ENCODE measurements around the gene RNF213.
A peak's percentile ranks its signal among the peaks of the same experiment; 100 is the strongest.

Gene RNF213

DNA sequence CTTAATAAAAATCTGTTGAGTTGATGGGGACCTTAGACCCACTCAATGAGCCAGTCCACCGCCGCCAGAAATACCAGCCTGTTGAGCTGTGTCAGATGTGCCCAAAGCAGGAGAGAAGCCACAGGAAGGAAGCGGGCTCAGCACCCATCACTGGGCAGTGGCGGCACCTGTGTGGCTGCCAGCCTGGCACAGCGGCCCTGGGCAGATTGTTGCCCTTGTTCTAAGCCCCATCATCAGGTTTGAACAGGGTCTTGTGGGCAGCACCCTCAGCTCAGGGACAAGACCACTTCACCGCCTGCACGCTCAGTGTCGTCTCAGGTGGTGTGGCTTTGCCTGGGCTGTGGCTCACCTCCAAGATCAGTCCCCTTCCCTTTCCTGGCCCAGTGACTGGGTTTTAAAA lies 163.6 kb downstream of the RNF213 start:
- ATAC-seq (replicated peaks) (peak; percentile 23), DNase-seq (no peak)
- no peaks in the 10 kb centered on the region for H3K27me3 Mint-ChIP-seq
- peaks cover 9 to 13% of the 10 kb centered on the region in 2 donors for H3K4me1 Mint-ChIP-seq (ENCODE audit: low read depth in 2 of 2)
- peak overlapping the region in 1 of 2 donors; percentile 31 for H3K4me3 Mint-ChIP-seq
- H3K27ac Mint-ChIP-seq = peak overlapping the region in 1 of 2 donors; percentile 86
- H3K9me3 Mint-ChIP-seq = no peaks in the 10 kb centered on the region
- peaks cover 15% of the 10 kb centered on the region for H3K36me3 Mint-ChIP-seq (ENCODE audit: insufficient read depth)

DNA sequence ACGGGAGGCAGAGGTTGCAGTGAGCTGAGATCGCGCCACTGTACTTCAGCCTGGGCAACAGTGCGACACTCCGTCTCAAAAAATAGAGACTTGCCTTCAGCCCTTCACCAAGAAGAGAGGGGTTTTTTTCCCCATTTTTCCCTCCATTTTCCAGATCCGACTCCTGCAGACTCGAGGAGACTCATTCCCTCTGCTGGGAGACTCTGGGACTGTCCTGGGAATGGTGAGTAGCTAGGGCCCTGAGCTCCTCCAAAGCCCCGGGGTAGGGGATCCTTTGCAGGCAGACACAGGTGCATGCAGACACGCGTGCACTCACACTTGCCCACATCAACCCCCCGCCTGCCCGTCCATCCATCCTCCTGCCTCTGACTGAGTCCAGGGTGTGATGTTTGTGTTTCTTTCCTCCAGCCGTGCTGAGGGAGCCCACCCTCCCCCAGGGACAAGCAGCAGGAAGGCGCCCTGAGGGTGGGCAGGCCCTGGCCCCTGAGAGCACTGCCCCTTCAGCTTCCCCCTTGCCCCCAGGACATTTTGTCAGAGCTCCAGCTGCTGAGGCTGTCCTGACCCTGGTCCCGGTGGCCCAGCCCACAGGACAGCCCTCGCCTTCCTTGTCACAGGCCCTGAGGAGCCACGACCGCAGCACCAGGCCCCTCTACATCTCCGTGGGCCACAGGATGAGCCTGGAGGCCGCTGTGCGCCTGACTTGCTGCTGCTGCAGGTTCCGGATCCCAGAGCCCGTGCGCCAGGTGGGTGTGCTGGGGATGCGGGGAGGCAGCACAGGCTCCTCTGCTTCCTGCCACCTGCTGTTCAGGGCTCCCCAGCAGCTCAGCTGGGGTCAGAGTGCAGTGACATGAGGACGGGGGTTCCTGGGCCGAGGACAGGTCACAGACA lies 164.5 kb downstream of the RNF213 start:
- Mint-ChIP-seq H3K27me3 (no peaks in the 10 kb centered on the region), H3K27ac (no peak overlapping the region), H3K4me3 (no peak overlapping the region), H3K4me1 (ENCODE audit: low read depth in 2 of 2) (peaks cover 5 to 13% of the 10 kb centered on the region in 2 donors), H3K9me3 (no peaks in the 10 kb centered on the region), H3K36me3 (ENCODE audit: insufficient read depth) (peaks cover 8% of the 10 kb centered on the region)
- DNase-seq = no peak
- no peak for ATAC-seq (replicated peaks)

DNA sequence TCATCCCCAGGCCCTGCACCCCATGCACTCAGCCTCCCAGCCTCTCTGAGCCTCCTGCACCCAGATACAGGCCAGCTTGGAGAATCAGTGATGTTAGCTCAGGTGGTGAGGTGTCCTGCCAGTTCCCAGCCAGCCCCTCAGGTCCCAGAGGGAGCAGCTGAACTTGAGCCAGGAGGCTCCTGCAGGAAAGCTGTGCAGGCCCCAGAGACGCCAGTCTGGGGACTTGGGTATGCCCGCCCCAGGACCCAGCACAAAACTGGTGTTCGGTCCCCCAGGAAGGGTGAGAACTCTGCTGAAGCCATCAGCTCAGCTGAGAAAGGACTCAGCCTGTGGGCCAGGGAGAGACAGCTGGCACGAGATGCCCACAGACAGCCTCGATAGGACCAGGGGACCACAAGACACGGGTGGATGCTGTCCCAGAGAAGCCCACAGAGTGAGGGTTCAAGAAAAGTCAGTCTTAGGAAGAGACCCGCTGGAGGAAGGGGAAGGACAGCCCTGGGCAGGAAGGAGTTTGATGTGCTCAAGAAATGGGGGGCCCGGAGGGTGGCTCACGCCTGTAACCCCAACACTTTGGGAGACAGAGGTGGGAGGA lies 165.3 kb downstream of the RNF213 start:
- peaks cover 5 to 14% of the 10 kb centered on the region in 2 donors for H3K4me1 Mint-ChIP-seq (ENCODE audit: low read depth in 2 of 2)
- no peaks in the 10 kb centered on the region for H3K9me3 Mint-ChIP-seq
- no peak for ATAC-seq (replicated peaks)
- no peak overlapping the region for H3K4me3 Mint-ChIP-seq
- no peaks in the 10 kb centered on the region for H3K27me3 Mint-ChIP-seq
- no peak for DNase-seq
- H3K27ac Mint-ChIP-seq = peak overlapping the region; percentile 65 to 67
- peaks cover 7% of the 10 kb centered on the region for H3K36me3 Mint-ChIP-seq (ENCODE audit: insufficient read depth)

DNA sequence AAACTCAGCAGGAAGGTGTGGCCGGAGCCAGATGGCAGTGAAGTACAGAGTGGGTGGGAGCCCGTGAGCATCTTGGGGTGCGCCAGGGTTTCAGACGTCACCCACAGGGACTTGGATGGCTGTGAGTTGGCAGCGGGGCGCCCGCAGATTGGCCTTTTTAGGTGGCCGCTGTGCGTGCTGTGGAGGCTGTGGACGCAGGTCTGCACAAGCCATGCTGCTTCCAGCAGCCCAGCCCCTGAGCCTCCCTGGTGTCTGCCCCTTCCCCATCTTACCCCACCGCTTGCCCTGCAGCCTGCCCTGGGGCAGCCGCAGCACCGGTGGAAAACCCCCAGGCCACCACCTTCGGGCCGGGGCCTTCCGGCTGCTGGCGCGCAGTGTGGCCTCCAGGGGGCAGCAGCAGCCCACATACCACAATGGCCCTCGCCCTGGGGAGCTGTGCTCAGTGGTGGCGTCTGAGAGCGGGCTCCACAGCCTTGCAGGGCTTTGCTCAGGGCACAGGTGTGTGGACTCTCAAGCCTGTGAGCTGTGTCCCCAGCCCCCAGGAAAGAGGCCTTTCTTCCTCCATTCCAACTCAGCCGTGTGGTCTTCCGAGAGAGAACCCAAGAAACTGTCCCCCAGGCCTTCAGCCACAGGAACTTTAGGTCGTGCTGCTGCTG lies 166.1 kb downstream of the RNF213 start:
- Mint-ChIP-seq H3K27me3 (no peaks in the 10 kb centered on the region), H3K36me3 (ENCODE audit: insufficient read depth) (peaks cover 7% of the 10 kb centered on the region), H3K27ac (peak overlapping the region in 1 of 2 donors; percentile 67), H3K4me3 (no peak overlapping the region), H3K9me3 (no peaks in the 10 kb centered on the region), H3K4me1 (ENCODE audit: low read depth in 2 of 2) (peaks cover 5 to 14% of the 10 kb centered on the region in 2 donors)
- peak; percentile 96 for ATAC-seq (replicated peaks)
- DNase-seq = peak; percentile 88 to 93 (median 93)

DNA sequence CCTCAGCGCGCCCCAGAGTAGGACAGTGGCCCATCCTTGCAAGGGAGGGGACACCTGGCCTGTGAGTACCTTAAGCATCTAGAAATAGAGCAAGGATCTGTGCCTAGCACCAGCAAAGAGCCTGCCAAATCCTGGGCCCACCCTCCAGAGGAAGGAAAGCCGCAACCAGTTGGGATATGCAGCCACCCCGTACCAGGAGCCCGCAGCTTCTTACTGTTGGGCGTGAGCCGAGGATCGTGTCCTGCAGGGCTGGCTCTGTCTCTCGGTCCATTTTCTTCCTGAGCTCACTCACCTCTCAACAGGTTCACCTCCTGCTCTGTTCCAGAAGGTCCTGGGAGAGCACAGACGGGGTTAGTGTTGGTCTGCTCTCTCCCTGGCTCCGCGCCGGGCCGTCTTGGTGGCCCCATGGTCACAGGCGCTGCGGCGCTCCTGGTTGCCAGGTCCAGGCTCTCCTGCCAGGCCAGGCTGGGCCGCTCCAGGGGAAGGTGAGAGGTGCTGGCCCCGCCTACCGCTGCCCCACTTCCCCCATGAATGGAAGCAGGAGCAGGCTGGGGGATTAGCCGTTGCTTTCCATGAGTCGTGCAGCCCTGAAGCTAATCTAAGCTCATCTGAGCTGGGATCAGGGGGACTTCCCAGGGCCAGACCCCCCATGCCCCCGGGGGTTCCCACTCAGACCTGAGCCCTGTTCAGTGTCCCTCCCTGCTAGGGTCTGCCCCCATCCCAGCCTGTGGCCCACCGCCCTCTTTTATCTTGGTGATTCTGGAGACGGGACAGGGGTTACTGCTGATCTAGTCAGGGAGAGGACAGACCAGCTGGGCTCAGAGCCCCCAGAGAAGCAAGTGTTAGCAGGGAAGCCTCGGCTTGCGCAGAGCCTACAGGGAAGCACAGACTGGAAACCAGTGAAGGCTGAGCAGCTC lies 167.0 kb downstream of the RNF213 start:
- Mint-ChIP-seq H3K27me3 (no peaks in the 10 kb centered on the region), H3K9me3 (no peaks in the 10 kb centered on the region), H3K4me1 (ENCODE audit: low read depth in 2 of 2) (peaks cover 5 to 14% of the 10 kb centered on the region in 2 donors), H3K27ac (peak overlapping the region in 1 of 2 donors; percentile 67), H3K4me3 (no peak overlapping the region), H3K36me3 (ENCODE audit: insufficient read depth) (peaks cover 6% of the 10 kb centered on the region)
- no peak for ATAC-seq (replicated peaks)
- no peak for DNase-seq

DNA sequence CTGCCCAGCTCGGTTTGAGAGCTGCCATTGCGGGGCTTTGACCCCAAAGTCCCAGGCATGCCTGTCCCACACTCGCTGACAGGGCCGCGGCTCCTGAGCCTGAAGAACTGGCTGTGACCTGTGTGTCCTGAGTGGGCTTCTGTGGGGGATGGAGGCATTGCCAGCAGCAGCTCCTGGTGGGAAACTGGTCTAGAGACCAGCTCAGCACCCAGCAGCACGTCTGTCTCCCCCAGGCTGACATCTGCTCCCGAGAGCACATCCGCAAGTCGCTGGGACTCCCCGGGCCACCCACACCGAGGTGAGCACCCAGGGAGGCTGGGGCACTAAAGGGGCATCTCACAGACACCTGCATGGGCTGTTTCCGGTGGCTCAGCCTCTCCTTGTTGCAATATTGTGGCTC lies 167.7 kb downstream of the RNF213 start:
- no peak for ATAC-seq (replicated peaks)
- H3K4me1 Mint-ChIP-seq (ENCODE audit: low read depth in 2 of 2) = peaks cover 5 to 12% of the 10 kb centered on the region in 2 donors
- H3K27me3 Mint-ChIP-seq = no peaks in the 10 kb centered on the region
- no peaks in the 10 kb centered on the region for H3K9me3 Mint-ChIP-seq
- peaks cover 5% of the 10 kb centered on the region for H3K36me3 Mint-ChIP-seq (ENCODE audit: insufficient read depth)
- DNase-seq = no peak
- no peak overlapping the region for H3K4me3 Mint-ChIP-seq
- H3K27ac Mint-ChIP-seq = peak overlapping the region in 1 of 2 donors; percentile 46

DNA sequence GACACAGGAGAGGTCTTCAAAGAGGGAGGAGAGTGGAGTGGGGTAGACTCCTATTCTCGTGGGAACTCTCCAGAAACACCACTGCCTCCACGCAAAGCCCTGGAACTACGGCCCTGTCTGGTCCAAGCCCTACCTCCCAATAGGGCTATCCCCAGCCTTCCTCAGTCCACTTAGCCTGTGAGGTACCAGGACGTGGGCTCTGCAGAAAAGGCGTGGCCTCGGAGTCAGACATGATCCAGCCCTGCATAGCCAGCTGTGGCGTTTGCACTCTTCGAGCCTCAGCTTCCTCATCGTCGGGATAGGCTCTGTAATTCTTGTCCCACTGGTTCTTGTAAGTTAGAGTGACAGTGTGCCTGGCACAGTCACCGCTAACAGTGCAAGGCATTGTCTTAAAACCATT lies 168.1 kb downstream of the RNF213 start:
- no peaks in the 10 kb centered on the region for H3K9me3 Mint-ChIP-seq
- peak overlapping the region in 1 of 2 donors; percentile 46 for H3K27ac Mint-ChIP-seq
- peaks cover 4 to 12% of the 10 kb centered on the region in 2 donors for H3K4me1 Mint-ChIP-seq (ENCODE audit: low read depth in 2 of 2)
- H3K36me3 Mint-ChIP-seq (ENCODE audit: insufficient read depth) = peaks cover 5% of the 10 kb centered on the region
- DNase-seq (no peak), ATAC-seq (replicated peaks) (no peak)
- H3K27me3 Mint-ChIP-seq = no peaks in the 10 kb centered on the region
- H3K4me3 Mint-ChIP-seq = no peak overlapping the region

DNA sequence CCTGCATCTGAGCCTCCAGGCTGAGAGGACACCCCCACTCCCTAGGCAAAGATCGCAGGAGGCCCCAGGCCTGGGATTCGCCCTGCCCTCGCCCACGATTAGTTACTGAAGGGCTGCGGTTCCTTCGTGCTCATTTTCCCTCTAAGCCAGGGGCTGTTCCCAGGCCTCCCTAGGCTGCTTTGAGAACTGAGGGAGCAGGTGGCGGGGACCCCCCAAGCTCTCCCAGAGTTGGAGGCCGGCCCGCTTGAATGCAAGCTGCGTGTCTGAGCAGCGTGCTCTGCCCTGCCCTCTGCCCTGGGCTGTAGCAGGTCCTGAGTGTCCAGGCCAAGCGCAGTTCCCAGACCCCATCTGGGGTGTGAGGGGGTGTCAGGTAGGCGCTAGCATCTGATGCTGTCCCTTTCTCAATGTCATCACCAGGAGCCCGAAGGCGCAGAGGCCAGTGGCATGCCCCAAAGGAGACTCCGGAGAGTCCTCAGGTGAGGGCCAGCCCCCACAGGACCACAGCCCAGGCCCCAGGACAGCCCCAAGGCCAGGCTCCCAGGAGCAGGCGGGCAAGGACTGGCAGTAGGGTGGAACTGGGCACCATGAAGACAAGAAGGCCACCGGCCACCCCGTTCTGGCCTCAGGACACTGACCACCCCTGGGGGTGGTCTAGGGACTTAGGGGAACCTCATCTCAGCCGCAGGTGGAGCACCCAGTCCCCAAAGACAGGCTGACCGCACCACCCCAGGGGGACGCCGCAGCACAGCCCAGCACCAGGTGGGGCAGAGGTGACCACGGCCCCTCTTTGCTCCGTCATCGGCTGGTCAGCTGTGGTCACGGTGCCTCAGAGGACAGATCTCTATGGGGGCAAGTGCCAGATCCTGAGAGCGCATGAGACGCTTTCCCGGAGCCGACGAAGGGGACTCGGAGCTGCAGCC lies 169.0 kb downstream of the RNF213 start:
- DNase-seq = no peak
- peaks cover 0 to 7% of the 10 kb centered on the region in 2 donors for H3K4me1 Mint-ChIP-seq (ENCODE audit: low read depth in 2 of 2)
- H3K27me3 Mint-ChIP-seq = no peaks in the 10 kb centered on the region
- no peaks in the 10 kb centered on the region for H3K9me3 Mint-ChIP-seq
- peak overlapping the region in 1 of 2 donors; percentile 46 for H3K27ac Mint-ChIP-seq
- peaks cover 5% of the 10 kb centered on the region for H3K36me3 Mint-ChIP-seq (ENCODE audit: insufficient read depth)
- ATAC-seq (replicated peaks) = no peak
- H3K4me3 Mint-ChIP-seq = no peak overlapping the region

DNA sequence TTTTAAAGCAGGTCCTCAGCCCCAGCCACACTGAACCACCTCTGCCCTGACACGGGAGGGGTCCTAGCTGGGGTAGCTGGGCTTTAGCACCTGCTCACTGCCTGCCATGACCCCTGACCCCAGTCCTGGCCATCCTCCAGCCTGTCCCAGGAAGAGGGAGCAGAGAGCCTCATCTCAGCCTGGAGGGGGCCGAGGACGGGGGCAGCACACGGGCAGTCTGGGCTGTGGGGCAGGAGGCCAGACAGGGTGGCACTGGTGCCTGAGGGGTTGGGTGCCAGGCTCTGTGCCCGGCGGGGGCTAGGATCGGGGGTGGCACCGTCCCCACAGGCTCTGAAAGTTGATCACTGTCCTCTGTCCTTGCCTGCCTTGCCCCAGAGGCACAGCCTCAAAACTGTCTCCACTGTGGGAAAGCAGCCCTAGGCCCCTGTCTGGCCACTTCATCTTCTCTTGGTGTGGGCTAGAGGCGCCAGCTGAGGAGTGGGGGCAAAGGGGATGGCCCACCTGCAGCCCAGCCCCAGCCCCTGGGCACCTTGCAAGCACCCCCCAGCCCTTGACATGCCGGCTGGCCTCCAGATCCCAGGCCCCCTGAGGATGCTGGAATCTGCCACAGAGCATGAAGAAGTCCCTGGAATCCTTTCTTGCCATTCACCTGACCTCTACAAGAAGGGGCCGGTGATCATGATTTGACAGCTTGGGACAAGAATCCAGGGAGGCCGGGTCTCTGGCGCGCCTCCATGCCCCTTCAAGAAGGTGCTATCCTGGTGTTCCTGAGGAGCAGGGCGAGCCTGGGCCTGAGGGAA lies 170.0 kb downstream of the RNF213 start:
- no peaks in the 10 kb centered on the region for H3K27me3 Mint-ChIP-seq
- H3K36me3 Mint-ChIP-seq (ENCODE audit: insufficient read depth) = peaks cover 5% of the 10 kb centered on the region
- no peak overlapping the region for H3K27ac Mint-ChIP-seq
- peaks cover 0 to 7% of the 10 kb centered on the region in 2 donors for H3K4me1 Mint-ChIP-seq (ENCODE audit: low read depth in 2 of 2)
- no peak for DNase-seq
- ATAC-seq (replicated peaks) = no peak
- H3K9me3 Mint-ChIP-seq = no peaks in the 10 kb centered on the region
- H3K4me3 Mint-ChIP-seq = no peak overlapping the region

DNA sequence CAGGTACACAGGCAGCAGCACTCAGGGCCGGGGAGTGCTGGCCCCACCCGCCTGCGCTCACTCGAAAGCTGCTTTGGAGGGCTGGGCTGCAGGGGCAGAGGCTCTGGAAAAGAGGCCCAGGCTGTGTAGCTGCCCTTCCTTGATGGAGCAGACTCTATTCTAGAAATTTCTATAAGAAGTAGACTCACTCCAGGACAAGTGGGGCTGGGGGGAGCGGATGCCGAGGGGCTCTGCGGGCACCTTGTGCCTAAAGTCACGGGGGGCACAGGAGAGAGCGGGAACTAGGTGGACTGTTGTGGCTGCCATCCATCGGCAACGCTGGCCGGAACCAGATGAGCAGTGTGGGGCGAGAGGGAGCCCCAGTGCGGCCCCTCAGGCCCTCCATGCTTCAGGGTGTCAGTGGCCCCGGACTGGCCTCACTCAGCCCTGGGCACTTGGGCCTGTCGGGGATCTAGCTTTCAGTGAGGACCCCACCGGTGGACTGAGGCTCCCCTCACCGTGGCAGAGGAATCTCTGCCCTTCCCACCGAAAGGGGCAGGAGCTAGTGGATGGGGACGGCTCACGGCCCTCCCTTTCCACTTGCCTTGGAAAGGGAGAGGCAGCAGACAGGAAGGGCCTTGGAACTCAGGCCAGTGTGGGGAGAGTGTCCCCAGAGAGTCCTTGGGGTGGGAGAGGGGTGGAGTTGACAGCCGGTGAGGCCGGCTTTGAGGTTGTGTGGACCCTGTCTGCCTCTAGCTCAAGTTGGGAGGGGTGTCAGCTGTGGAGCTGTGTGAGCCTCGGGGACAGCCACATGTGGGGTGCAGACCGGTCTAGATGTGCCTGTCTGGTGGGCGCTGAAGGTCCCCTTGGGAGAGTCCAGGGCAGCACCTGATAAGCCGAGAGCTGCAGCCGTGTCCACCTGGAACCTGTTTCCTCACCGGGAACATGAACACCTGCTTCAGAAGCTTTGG lies 170.9 kb downstream of the RNF213 start:
- Mint-ChIP-seq H3K27me3 (no peaks in the 10 kb centered on the region), H3K9me3 (no peaks in the 10 kb centered on the region), H3K27ac (peak overlapping the region in 1 of 2 donors; percentile 29), H3K4me1 (ENCODE audit: low read depth in 2 of 2) (peaks cover 0 to 7% of the 10 kb centered on the region in 2 donors), H3K4me3 (no peak overlapping the region), H3K36me3 (ENCODE audit: insufficient read depth) (no peaks in the 10 kb centered on the region)
- DNase-seq (no peak), ATAC-seq (replicated peaks) (no peak)

Data from effector memory CD8-positive, alpha-beta T cell (primary cell).